H7 (cell line): ENCODE measurements around the gene ZNF491. TPM values are rescaled to one million over a fixed set of nuclear protein-coding genes. Genes with fewer than 3 reads are reported as not detected.
"Not testable (repeated sequence)": the region's sequence is repeated elsewhere in the genome, so short reads cannot be mapped to it uniquely, and the experiment has no call there.

Experiments
- DNase-seq: peaks from one replicate; pipeline ENCODE4 v3.0.0; 2012
- H3K27me3 ChIP-seq: 2 replicates; pipeline ENCODE4 v1.6.0; 2011; ENCODE audit warnings: mild to moderate bottlenecking, low read length; ENCODE audit not compliant: control insufficient read depth, insufficient read depth
- H3K36me3 ChIP-seq: replicated peaks from 2 replicates; pipeline ENCODE4 v1.5.1; 2011; ENCODE audit warnings: low read length; ENCODE audit not compliant: control insufficient read depth, insufficient read depth
- H3K4me3 ChIP-seq: 2 replicates; pipeline ENCODE4 v1.5.1; 2011; ENCODE audit warnings: low read depth, mild to moderate bottlenecking, control low read depth, low read length, moderate library complexity; ENCODE audit not compliant: insufficient read depth
- total RNA-seq: library from RNA; depleted of rRNA; stranded (reverse); fragments of >200 nt; shearing (Covaris generic); gene quantifications from 2 replicates; pipeline ENCODE4 v1.2.3, GENCODE V29; 2014

Gene ZNF491
- total RNA-seq, 1 experiment from 2014 or later: 0.03 TPM

DNA sequence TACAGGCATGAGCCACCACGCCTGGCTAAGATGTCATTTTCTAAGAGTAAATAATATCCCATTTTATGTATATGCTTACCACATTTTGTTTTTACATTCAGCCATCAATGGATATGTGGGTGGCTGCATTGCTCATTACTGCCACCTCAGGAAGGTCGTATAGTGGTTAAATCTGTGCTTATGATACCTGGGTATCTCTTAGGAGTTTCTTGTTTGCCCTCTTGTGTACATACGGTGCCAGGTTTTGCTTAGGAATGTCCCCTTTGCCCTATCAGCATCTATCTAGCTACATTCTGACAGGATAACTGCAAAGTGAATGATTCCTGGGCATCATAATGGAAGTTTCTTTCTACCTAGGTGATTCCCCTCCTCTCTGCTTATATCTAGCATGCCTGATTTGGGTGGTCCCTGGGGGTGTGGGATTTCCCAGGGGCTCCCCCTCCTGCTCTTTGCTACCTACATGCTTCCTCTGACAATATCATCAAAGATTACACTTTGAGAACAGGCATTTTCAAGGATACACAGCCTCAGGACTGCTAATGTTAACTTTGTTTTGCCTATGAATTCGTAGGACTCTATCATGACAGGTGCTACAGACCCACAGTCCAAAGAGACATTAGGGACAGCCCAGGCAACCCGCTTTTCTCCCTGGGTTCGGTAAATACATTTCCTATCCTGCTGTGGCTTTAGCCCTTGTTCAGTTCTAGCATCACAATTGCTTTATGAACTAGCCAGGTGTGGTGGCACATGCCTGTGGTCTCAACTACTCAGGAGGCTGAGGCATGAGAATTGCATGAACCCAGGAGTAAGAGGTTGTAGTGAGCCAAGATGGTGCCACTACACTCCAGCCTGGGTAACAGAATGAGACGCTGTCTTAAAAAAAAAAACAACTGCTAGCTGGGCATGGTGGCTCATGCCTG, 30.9 kb downstream of the ZNF491 start:
- H3K36me3 ChIP-seq, DNase-seq: not testable (repeated sequence)

GRCh38 chr19:11832253-11832912, 34.1 kb downstream of the ZNF491 start:
- DNase-seq: no peak
- Histone ChIP-seq H3K4me3 (no peak overlapping the region), H3K27me3 (no peaks in the 10 kb centered on the region), H3K36me3 (peaks cover 1% of the 10 kb centered on the region; the same call in 1 of the 2 replicates)

More for the DNA sequence above, 30.9 kb downstream of the ZNF491 start:
- H3K27me3 ChIP-seq, H3K4me3 ChIP-seq: not testable (repeated sequence)

GRCh38 chr19:11833541-11833940, 35.2 kb downstream of the ZNF491 start:
- no peak for DNase-seq

GRCh38 chr19:11835626-11836066, 37.3 kb downstream of the ZNF491 start:
- H3K4me3 ChIP-seq, H3K36me3 ChIP-seq, DNase-seq, H3K27me3 ChIP-seq: not testable (repeated sequence)

More at GRCh38 chr19:11833541-11833940, 35.2 kb downstream of the ZNF491 start:
- H3K4me3 ChIP-seq: no peak overlapping the region
- no peaks in the 10 kb centered on the region for H3K27me3 ChIP-seq
- H3K36me3 ChIP-seq: peaks cover 1% of the 10 kb centered on the region; the same call in 1 of the 2 replicates

- DNase-seq: no peak
- Histone ChIP-seq H3K4me3 (no peak overlapping the region), H3K36me3 (no peaks in the 10 kb centered on the region), H3K27me3 (no peaks in the 10 kb centered on the region)
Measured at GRCh38 chr19:11843722-11844121, 45.4 kb downstream of the ZNF491 start.

- peak; percentile 49 for DNase-seq
- H3K4me3 ChIP-seq, H3K27me3 ChIP-seq, H3K36me3 ChIP-seq: not testable (repeated sequence)
Measured at GRCh38 chr19:11847615-11848014, 49.3 kb downstream of the ZNF491 start.

DNA sequence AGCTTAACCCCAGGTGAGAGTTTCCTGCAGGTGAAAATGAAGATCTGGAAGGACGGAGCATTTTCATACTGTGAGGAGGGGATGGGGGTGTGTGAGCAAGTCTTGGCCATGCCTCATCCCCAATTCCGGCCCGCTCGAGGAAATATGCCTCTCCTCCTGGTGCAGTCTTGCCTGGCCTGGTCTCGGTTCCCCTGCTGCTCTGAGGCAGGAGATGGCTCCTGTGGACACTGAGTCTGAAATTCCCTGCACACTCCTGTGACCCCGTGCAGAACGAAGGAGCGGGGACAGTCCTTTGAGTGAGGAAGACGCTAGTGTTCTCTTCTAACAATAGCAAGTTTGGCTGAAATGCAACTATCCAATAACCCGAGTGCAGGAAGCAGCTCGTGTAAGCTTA, 49.9 kb downstream of the ZNF491 start:
- no peaks in the 10 kb centered on the region for H3K27me3 ChIP-seq
- H3K4me3 ChIP-seq: no peak overlapping the region
- peak; percentile 6 for DNase-seq
- H3K36me3 ChIP-seq: no peaks in the 10 kb centered on the region

DNA sequence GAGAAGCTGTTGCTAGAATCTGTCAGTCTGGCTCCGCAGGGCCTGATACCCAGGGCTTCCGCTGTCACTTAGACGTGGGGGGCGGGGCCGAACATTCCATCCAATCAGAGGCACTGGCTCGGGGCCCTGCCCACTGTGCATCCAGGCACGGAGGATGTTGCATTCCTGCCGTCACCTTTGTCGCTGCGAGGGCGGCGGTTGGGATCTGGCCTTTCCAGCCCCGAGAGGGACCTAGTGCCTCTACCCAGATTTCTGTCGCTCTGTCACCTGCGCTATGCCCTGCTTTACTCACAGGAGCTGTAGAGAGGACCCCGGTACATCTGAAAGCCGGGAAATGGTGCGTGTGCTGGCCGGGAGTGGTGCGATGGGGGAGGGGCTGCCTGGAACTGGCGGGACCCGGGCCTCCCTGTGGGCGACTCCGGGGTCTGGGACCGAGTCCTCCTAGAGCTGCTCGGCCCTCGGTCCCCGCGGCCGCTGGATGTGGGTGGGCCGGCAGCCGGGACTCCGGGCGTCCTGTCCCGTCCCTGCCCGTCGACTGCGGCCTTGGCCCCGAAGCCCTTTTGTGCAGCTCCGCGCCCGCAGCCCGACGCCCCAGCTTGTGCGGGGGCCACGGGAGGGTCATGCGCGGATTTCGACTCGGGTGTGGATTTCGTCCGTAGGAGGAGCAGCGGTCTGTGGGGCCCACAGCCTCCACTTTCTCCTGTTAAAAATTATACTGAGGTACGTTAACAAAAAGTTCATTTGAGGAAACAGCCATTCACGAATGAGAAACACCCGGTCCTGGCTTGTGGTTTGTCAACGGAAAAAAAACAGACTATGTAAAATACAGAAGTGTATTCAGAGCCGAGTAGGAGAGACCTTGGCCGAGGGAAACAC, 50.5 kb downstream of the ZNF491 start, which contains the start of gene ZNF439:
ZNF439 (plus strand) TSS at position 133 of the 876 bp plus-strand sequence; CDS start at position 275, 142 bp downstream.
- peak; percentile 94 for DNase-seq

DNA sequence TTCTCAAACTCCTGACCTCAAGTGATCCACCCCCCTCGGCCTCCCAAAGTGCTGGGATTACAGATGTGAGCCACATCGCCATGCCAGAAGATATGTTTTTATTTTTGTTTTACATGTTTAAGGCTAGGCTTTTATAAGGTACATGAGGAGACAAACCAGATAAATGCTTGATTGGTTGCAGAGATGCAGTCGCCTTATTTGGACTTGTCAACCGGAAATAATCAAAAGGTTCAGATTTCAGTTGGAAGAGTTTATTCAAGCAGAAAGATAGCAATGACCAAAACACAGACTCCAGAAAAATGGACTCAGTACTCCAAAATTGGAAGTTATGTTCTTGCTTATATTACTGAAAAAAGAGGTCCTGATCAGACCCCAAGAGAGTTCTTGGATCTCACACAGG, 52.0 kb downstream of the ZNF491 start:
- not testable (repeated sequence) for H3K27me3 ChIP-seq, DNase-seq, H3K4me3 ChIP-seq, H3K36me3 ChIP-seq

More for the DNA sequence above, 50.5 kb downstream of the ZNF491 start, which contains the start of gene ZNF439:
- no peaks in the 10 kb centered on the region for H3K27me3 ChIP-seq
- H3K4me3 ChIP-seq: peak within 1 kb of the TSS; percentile 23; the same call in 1 of the 2 replicates
- no peaks in the 10 kb centered on the region for H3K36me3 ChIP-seq

GRCh38 chr19:11853358-11853757, 55.0 kb downstream of the ZNF491 start:
- Histone ChIP-seq H3K36me3 (no peaks in the 10 kb centered on the region), H3K4me3 (no peak overlapping the region), H3K27me3 (no peaks in the 10 kb centered on the region)
- DNase-seq: no peak

DNA sequence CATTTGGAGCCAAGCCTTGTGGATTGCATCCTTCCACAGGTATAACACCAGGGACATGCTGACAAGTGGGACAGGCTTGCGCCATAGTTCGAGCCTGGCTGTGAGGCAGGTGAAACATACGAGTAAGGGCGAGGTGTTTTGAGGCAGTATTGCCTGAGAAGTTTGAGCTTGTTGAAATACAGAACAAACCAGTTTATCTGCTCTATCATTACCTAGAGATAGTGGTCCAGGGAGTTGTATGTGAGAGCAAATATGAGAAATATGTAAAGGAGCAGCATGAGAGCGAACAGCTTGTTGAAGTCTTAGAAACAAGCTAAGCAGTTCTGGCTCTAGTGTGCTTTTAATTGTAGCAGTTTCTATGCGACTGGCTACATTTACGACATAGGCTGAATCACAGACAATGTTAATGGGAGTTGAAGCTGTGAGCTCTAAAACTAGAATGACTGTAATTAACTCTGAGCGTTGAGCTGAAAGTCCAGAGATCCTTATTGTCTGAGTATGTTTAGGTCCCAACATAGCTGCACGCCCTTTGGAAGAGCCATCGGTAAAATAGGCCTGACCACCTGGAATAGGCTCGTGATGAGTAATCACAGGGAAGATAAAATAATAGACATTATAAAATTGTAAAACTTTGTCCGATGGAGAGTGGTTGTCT, 58.4 kb downstream of the ZNF491 start:
- no peak for DNase-seq
- Histone ChIP-seq H3K36me3 (no peaks in the 10 kb centered on the region), H3K27me3 (no peaks in the 10 kb centered on the region), H3K4me3 (no peak overlapping the region)
